ENCODE data around the gene WDR7. TPM values are rescaled to one million over a fixed set of nuclear protein-coding genes. Genes with fewer than 3 reads are reported as not detected.

Gene WDR7
- total and polyA plus RNA-seq, 3 donors from 2014 or later: 19.4 to 63.6 (median 35.9) TPM

- intact Hi-C loops (cut with DNase I; ENCODE audit: low total_unique reads): no loop called here
- no peaks in the 10 kb centered on the region for H3K9me3 ChIP-seq
- no peaks in the 10 kb centered on the region for H3K36me3 ChIP-seq (ENCODE audit: low read depth, missing control alignments)
- no peak for TF ChIP-seq POLR2A (IDR thresholded peaks at IDR 0.05)
- TF ChIP-seq, protein P1, sequence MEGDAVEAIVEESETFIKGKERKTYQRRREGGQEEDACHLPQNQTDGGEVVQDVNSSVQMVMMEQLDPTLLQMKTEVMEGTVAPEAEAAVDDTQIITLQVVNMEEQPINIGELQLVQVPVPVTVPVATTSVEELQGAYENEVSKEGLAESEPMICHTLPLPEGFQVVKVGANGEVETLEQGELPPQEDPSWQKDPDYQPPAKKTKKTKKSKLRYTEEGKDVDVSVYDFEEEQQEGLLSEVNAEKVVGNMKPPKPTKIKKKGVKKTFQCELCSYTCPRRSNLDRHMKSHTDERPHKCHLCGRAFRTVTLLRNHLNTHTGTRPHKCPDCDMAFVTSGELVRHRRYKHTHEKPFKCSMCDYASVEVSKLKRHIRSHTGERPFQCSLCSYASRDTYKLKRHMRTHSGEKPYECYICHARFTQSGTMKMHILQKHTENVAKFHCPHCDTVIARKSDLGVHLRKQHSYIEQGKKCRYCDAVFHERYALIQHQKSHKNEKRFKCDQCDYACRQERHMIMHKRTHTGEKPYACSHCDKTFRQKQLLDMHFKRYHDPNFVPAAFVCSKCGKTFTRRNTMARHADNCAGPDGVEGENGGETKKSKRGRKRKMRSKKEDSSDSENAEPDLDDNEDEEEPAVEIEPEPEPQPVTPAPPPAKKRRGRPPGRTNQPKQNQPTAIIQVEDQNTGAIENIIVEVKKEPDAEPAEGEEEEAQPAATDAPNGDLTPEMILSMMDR (IDR thresholded peaks at IDR 0.05): no peak
- no peaks in the 10 kb centered on the region for H3K27me3 ChIP-seq
- no peak overlapping the region for H3K27ac ChIP-seq
- no peak overlapping the region for H3K4me3 ChIP-seq
- no peaks in the 10 kb centered on the region for H3K4me1 ChIP-seq
- peak; percentile 21 for DNase-seq
- WGBS, 2 donors: 65 to 81% methylated on average over 9 of the region's 9 CpGs
Observed at GRCh38 chr18:56756966-56757365, 105.8 kb downstream of the WDR7 start.

GRCh38 chr18:56770097-56770496 is 118.9 kb downstream of the WDR7 start:
- H3K9me3 ChIP-seq: no peaks in the 10 kb centered on the region
- H3K27ac ChIP-seq: no peak overlapping the region
- no peak overlapping the region for H3K4me3 ChIP-seq
- TF ChIP-seq, protein P1 (IDR thresholded peaks at IDR 0.05): no peak
- no peak for TF ChIP-seq POLR2A (IDR thresholded peaks at IDR 0.05)
- no peak for DNase-seq
- H3K36me3 ChIP-seq (ENCODE audit: low read depth, missing control alignments): no peaks in the 10 kb centered on the region
- H3K4me1 ChIP-seq: no peaks in the 10 kb centered on the region
- WGBS, 2 donors: 79 to 94% methylated on average over 3 of the region's 3 CpGs
- H3K27me3 ChIP-seq: no peaks in the 10 kb centered on the region
- intact Hi-C loops (cut with DNase I; ENCODE audit: low total_unique reads): no loop called here

- Histone ChIP-seq H3K9me3 (no peaks in the 10 kb centered on the region), H3K27ac (no peak overlapping the region), H3K36me3 (ENCODE audit: low read depth, missing control alignments) (no peaks in the 10 kb centered on the region), H3K4me3 (no peak overlapping the region), H3K4me1 (no peaks in the 10 kb centered on the region), H3K27me3 (no peaks in the 10 kb centered on the region)
- DNase-seq: no peak
- intact Hi-C loops (cut with DNase I; ENCODE audit: low total_unique reads): no loop called here
- no peak for TF ChIP-seq POLR2A (IDR thresholded peaks at IDR 0.05)
- TF ChIP-seq, protein P1 (IDR thresholded peaks at IDR 0.05): no peak
Observed at GRCh38 chr18:56770873-56771272, 119.7 kb downstream of the WDR7 start.

DNA sequence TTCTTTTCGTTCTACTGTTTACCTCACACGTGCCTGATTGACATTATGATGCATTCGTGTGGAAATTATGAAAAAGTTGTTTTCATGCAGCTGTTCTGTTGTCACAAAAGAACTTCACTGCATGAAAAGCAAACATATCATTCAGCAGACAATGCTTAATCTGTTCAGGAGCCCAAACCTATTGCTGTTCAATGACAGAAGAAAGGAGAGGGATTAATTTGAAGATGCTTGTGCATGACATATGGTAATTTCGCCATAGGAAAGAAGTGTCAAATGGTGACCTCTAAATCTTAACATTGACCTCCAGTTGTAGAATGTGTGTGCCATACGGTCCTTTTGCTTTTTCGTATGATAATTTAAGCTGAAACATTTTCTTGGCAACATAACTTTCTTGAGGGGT is 124.5 kb downstream of the WDR7 start:
- no peak overlapping the region for H3K27ac ChIP-seq
- H3K9me3 ChIP-seq: no peaks in the 10 kb centered on the region
- no peak overlapping the region for H3K4me3 ChIP-seq
- TF ChIP-seq, protein P1 (IDR thresholded peaks at IDR 0.05): no peak
- TF ChIP-seq POLR2A (IDR thresholded peaks at IDR 0.05): no peak
- intact Hi-C loops (cut with DNase I; ENCODE audit: low total_unique reads): no loop called here
- no peak for DNase-seq
- H3K27me3 ChIP-seq: no peaks in the 10 kb centered on the region
- 86 to 89% methylated on average over 6 of the region's 6 CpGs for WGBS, 2 donors
- H3K36me3 ChIP-seq (ENCODE audit: low read depth, missing control alignments): no peaks in the 10 kb centered on the region
- no peaks in the 10 kb centered on the region for H3K4me1 ChIP-seq

DNA sequence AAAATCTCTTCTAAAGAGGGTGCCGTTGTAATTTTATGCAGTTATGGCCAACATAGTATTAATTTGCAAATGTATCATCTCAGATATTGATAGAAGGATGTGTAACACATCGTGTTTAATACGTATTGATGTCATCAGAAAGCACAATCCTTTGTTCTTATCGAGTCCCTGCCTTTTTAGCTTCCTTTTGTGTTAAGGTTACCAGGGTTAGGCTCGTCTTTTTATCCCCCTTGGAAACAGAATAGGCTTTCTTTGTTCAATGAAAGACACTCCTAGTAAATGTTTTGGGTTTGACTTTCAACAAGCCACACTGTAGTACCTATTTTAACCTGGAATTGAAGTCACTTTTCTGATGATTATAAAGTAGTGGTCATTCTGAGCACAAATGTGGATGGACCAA is 136.2 kb downstream of the WDR7 start:
- WGBS, 2 donors: 86 to 89% methylated on average over 5 of the region's 5 CpGs
- Histone ChIP-seq H3K27me3 (no peaks in the 10 kb centered on the region), H3K4me1 (no peaks in the 10 kb centered on the region), H3K4me3 (no peak overlapping the region), H3K27ac (no peak overlapping the region), H3K36me3 (ENCODE audit: low read depth, missing control alignments) (no peaks in the 10 kb centered on the region), H3K9me3 (no peaks in the 10 kb centered on the region)
- intact Hi-C loops (cut with DNase I; ENCODE audit: low total_unique reads): no loop called here
- DNase-seq: no peak
- TF ChIP-seq, protein P1 (IDR thresholded peaks at IDR 0.05): no peak
- TF ChIP-seq POLR2A (IDR thresholded peaks at IDR 0.05): no peak

Measured in testis (tissue), 3 donors.